HG03025 (cell line): ENCODE measurements around the gene FAM131A.
"Not testable (repeated sequence)": the region's sequence is repeated elsewhere in the genome, so short reads cannot be mapped to it uniquely, and the experiment has no call there.

Source experiments
- ATAC-seq: cut with Tn5 transposase; IDR thresholded peaks from one replicate; pipeline ENCODE4 v1.9.1; 2021; ENCODE audit warnings: mild to moderate bottlenecking, moderate library complexity; ENCODE audit not compliant: unreplicated experiment, low FRiP score

The FAM131A gene

DNA sequence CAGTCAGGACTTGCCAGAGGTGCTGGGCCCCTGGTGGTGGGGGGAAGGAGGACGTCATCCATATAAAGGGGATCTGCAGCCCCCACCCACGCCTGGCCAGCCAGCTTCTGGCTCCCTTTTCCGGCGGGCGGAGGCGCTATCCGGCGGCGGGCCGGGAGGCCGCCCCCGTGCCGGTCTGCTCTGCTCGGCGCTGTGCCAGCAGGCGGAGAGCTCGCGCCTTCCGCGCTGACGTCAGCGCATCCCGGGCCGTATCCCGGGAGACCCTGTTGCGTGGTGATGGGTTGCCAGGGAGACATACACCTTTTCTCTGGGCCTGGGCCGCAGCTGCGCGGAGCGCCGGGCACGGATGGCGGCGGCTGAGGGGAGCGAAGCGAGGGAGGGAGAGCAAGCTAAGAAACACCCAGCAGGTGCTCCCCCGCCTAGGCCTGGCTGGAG is 1.1 kb downstream of the FAM131A start:
- no peak for ATAC-seq

- no peak for ATAC-seq
Measured at GRCh38 chr3:184339001-184339400, 1.6 kb downstream of the FAM131A start.

- not testable (repeated sequence) for ATAC-seq
Measured at GRCh38 chr3:184339451-184340135, 2.2 kb downstream of the FAM131A start.

GRCh38 chr3:184341925-184342324 is 4.5 kb downstream of the FAM131A start:
- ATAC-seq = no peak

DNA sequence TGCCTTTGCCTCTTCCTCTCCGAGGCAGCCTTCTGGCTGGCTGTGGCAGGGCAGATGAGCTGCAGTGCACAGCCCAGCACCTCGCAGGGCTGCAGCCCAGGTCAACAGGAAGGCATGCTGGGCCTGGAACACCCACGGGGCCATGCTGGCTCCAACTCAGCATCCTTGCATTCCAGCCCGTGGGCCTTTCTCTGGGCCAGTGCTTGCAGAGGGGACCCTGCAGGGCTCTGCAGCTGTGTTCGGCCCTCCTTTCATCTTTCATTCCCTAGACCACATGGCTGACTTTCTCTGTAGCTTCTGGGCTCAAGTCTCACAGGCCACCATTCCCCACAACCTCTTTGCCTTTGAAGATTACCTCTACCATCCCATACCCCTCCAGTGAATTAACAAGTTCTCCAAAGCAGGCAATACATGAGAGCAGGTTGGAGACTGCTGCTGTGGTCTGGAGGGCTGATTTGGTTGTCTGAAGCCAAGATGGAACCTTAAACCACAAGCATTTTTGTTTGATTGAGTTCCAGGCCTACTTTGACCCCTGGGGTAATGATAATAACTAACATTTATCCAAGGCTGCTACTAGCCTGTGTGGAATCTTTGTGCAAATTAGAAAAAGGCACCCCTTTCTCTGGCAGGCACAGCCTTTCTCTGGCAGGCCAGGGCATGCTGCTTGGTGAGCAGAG is 5.9 kb downstream of the FAM131A start:
- no peak for ATAC-seq

GRCh38 chr3:184344579-184345316 is 7.3 kb downstream of the FAM131A start:
- no peak for ATAC-seq

GRCh38 chr3:184345317-184346144 is 8.1 kb downstream of the FAM131A start:
- no peak for ATAC-seq

GRCh38 chr3:184346480-184347190 is 9.2 kb downstream of the FAM131A start:
- ATAC-seq = no peak

GRCh38 chr3:184347321-184348056 is 10.1 kb downstream of the FAM131A start:
- no peak for ATAC-seq

DNA sequence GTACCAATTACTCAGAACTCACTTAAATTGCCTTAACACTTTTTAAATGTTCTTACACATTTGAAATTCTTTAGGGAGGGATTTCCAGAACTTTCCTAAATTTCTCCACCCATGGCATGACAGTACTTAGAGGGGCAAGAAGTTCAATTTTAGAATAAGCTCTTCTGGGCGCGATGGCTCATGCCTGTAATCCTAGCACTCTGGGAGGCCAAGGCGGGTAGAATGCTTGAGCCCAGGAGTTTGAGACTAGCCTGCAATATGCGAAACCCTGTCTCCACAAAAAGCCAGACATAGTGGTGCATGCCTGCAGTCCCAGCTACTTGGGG is 10.6 kb downstream of the FAM131A start:
- no peak for ATAC-seq

GRCh38 chr3:184349563-184350470 is 12.4 kb downstream of the FAM131A start:
- no peak for ATAC-seq

DNA sequence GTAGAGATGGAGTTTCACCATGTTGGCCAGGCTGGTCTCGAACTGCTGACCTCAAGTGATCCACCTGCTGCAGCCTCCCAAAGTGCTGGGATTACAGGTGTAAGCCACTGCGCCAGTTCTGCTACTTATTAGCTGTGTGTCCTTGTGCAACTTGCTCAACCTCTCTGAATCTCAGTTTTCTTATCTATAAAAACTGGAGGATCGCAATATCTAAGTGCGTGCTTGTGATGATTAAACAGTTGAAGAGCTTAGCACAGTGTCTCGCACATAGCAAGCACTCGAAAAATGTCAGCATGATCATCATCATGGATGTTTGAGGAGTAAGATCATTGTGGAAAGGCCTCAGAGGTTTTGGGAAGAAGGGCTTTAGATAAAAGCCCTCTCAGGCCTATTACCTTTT is 13.2 kb downstream of the FAM131A start:
- no peak for ATAC-seq

DNA sequence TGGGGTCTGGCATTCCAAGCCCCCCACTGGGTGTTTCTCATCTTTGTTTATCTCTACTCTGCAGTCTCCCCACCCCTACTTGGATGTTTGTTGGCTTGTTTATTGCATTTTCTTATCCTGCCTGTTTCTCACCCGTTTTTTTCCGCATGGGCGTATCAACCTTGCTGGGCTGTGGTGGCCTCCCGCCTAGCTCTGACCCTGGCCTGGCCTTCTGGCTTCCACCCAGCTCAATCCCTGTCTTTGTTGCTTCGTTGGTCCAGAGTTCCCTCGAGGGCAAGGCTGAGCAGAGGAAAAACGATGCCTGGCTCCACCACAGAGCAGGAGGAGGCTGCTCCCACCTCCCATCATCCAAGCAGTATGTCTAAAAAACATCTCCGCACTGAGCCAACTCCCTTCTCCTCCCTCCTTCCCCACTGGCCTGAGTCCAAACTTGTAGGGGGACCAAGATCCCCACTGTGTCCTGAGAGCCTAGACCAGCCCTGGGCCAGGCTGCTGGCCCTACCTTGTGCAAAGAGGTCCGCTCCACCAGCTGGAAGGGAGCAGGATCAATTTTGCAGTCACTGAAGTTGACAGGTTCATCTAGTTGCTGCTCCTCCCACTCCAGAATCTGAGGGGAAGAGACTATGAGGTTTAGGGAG is 14.2 kb downstream of the FAM131A start:
- ATAC-seq = no peak

DNA sequence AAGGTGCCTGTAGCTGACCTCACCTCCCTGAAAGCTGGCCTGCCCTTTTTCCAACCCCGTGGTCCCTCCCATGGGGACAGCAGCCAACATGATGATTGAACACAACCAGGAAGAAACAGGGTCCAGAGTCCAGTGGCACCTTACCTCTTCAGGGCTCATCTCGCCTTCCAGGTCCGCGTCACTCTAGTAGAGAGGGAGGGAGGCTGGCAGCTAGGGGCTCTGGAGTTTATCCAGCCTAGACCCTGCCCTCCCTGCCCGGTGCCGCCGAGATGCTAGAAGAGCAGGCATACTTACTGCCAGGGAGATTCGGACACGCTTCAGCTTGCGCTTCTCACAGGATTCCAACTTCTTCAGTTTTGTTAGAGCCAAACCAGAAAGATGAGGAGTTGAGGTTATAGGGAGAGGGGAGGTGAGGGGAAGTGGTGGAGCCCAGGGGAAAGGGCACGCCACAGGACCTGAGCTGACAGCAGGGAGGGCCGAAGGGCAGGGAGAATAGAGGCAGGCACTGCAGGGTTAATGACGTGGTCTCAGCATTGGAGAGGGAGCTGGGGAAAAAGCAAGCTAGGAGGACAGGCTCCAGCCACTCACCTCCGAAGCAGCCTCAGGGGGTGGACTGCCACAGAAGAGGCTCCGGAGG is 14.9 kb downstream of the FAM131A start:
- no peak for ATAC-seq

DNA sequence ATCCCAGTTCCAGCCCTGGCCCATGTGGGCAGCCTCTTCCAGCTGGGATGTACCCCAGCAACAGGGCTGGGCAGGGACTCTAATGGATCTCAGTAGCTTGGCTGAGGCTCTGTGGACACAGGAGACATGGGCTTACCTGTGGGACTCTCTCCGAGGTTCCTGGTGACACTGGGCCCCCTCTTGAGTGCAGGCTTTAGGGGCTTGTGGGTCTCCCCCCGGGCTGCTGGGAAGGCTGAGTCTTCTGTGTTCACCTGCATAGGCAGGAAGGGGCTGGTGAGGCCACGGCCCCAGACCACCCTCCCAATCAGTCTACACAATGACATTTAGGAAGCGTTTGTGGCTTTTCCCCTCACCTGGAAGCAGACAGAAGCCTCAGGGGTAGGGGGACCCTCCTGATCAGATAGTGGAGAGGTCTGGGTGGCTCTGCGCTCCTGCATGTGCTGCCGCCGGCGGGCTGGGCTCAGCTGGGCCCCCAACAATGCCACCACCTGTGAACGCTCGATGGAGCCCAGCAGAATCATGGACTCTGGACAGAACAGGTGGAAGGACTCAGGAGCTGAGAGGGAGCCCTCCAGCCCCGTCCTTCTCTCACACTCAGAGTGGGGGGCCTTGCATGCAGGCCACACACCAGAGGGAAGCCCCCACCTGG is 15.6 kb downstream of the FAM131A start:
- no peak for ATAC-seq

- ATAC-seq = no peak
Measured at GRCh38 chr3:184353546-184353941, 16.1 kb downstream of the FAM131A start.

DNA sequence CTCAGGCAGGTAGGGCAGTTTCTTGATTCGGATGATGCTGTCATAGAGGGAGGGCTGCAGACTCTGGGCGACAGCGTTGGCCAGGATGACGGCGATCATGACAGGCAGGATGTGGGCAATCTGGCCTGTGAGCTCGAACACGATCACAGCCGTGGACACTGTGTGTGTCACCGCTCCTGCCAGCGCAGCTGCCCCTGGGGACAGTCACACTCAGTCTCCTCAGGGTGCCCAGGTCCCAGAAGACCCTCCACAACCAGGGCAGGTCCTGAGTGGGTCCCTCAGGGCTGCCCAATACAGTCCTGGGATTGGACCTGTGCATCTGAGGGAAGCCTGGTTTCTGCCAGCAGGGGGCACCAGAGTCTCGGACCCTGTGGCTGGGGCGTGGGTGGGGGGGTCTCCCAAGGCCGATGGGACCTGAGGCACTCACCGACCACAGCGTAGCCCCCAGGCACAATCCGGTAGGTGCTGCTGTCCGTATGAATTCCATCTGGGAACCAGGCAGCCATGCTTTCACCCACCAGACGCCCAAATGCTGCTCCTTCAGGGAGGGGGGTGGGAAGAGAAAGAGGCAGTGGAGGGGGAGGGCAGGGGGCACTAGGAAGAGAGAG is 16.8 kb downstream of the FAM131A start:
- no peak for ATAC-seq
